GM12878 (cell line): Measurements from ENCODE around the gene TMEM131L.

Experiments
- CEBPB ChIP-seq, 2 experiments: fragments of 150-350 bp in 1 of 2; IDR thresholded peaks; 2 replicates each; pipeline ENCODE4 v1.6.1; 2012 to 2014; ENCODE audit warnings: low read depth in 2 of 2, low read length in 2 of 2, borderline replicate concordance in 1 of 2, inconsistent platforms in 1 of 2
- GABPA ChIP-seq: IDR thresholded peaks from 2 replicates; pipeline ENCODE4 v1.6.1; 2014; ENCODE audit warnings: antibody characterized with exemption, low read depth, mild to moderate bottlenecking, inconsistent platforms
- NBN ChIP-seq: fragments of 450-650 bp; IDR thresholded peaks from 2 replicates; pipeline ENCODE4 v1.6.1; 2016

DNA sequence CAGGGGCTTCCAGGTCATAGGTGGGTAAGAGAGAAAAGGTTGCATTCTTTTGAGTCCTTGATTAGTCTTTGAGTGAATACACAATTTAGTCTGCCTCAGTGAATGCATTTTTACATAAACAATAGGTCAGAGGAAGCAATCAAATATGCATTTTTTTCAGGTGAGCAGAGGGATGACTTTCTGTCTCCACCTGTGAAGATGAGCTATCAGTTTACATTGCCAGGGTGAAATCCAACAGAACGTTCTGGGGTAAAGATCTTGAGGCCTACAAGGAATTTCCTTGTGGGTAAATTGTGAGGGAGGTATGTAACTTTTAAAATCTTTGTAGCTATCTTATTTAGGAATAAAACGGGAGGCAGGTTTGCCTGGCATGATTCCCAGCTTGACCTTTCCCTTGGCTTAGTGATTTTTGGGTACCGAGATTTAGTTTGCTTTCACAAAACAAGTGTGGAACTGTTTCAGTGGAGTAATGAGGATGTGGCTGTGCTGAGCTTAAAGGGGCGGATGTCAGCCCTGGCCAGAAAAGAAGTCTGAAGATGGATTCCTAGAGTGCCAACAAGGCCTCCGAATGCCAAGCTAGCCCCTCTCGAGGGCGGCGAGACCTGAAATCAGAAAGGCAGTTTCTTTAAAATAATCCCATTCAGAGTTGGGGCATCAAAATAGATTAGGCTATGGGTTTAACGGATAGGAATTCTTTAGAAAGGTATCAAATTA is 29.5 kb downstream of the TMEM131L start:
- TF ChIP-seq NBN, result no peak
- no peak for TF ChIP-seq CEBPB (IDR thresholded peaks at IDR 0.05; ENCODE audit: borderline replicate concordance in 1 of 2, low read depth in 2 of 2, low read length in 2 of 2)
- no peak for TF ChIP-seq GABPA
